Fibroblast of lung (primary cell): ENCODE measurements around the gene PITX3.

ENCODE experiments used
- EZH2 ChIP-seq: IDR thresholded peaks from 2 replicates; pipeline ENCODE4 v1.5.1; 2012; ENCODE audit warnings: low read length, control low read depth, mild to moderate bottlenecking; ENCODE audit errors: missing control alignments
- TF ChIP-seq, protein P1 (sequence below), 2 donors: IDR thresholded peaks in 1 of 2; conservative IDR thresholded peaks in 1 of 2; 1 replicate in 1 of 2; 2 replicates in 1 of 2; pipeline ENCODE4 v1.5.1; 2011 to 2012; ENCODE audit warnings: low read length in 2 of 2, control low read depth in 1 of 2, inconsistent platforms in 1 of 2, low read depth in 1 of 2, mild to moderate bottlenecking in 1 of 2

DNA sequence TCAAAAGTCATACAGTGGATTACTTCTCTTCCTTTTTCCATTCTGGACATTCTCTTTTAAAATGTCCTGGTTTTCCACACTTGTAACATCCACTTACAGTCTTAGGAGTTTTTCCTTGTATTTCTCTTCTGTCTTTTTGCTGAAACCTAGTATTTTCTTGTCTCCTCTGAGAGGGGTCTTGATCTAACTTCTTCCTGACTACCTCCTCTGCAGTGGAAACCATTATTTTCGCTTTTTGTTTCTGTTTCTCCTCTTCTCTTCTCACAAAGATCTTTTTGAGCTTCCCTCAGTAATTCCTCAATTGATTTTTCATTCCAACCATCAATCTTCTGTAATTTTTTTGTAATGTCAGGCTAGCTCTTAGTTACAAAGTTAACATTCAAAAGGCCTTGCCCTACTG, 38.9 kb downstream of the PITX3 start:
- TF ChIP-seq, protein P1, sequence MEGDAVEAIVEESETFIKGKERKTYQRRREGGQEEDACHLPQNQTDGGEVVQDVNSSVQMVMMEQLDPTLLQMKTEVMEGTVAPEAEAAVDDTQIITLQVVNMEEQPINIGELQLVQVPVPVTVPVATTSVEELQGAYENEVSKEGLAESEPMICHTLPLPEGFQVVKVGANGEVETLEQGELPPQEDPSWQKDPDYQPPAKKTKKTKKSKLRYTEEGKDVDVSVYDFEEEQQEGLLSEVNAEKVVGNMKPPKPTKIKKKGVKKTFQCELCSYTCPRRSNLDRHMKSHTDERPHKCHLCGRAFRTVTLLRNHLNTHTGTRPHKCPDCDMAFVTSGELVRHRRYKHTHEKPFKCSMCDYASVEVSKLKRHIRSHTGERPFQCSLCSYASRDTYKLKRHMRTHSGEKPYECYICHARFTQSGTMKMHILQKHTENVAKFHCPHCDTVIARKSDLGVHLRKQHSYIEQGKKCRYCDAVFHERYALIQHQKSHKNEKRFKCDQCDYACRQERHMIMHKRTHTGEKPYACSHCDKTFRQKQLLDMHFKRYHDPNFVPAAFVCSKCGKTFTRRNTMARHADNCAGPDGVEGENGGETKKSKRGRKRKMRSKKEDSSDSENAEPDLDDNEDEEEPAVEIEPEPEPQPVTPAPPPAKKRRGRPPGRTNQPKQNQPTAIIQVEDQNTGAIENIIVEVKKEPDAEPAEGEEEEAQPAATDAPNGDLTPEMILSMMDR (conservative IDR thresholded peaks at IDR 0.05 in 1 of 2, IDR thresholded peaks at IDR 0.05 in 1 of 2; ENCODE audit: low read depth in 1 of 2, low read length in 2 of 2): no peak
- no peak for TF ChIP-seq EZH2
